Esophagus muscularis mucosa (tissue), 4 donors: Measurements from ENCODE around the gene DDX39B. TPM values are rescaled to one million over a fixed set of nuclear protein-coding genes. Genes with fewer than 3 reads are reported as not detected.
"Not testable (repeated sequence)": the region's sequence is repeated elsewhere in the genome, so short reads cannot be mapped to it uniquely, and the experiment has no call there.

Source experiments
- DNase-seq: peaks from one replicate; pipeline ENCODE4 v3.0.0-alpha.2; 2017; ENCODE audit errors: extremely low spot score
- H3K27ac ChIP-seq, 4 donors: fragments of 200-600 bp; sonication (generic); replicated peaks in 1 of 4; 1 replicate in 3 of 4; 2 replicates in 1 of 4; pipeline ENCODE4 v1.5.1; 2016 to 2019; ENCODE audit warnings: mild to moderate bottlenecking in 1 of 4
- H3K27me3 ChIP-seq, 4 donors: fragments of 200-600 bp; sonication (generic); one replicate each; pipeline versions ENCODE4 v1.5.1 to v1.6.0; 2016 to 2019
- H3K36me3 ChIP-seq, 4 donors: fragments of 200-600 bp; sonication (generic); one replicate each; pipeline ENCODE4 v1.5.1; 2016 to 2019
- H3K4me1 ChIP-seq, 4 donors: fragments of 200-600 bp; sonication (generic); one replicate each; pipeline ENCODE4 v1.5.1; 2016 to 2019
- H3K4me3 ChIP-seq, 4 donors: fragments of 200-600 bp; sonication (generic); 1 replicate in 2 of 4; 2 replicates in 2 of 4; pipeline ENCODE4 v1.5.1; 2016 to 2019; ENCODE audit warnings: mild to moderate bottlenecking in 4 of 4, moderate library complexity in 1 of 4
- H3K9me3 ChIP-seq, 4 donors: fragments of 200-600 bp; sonication (generic); 1 replicate in 3 of 4; 2 replicates in 1 of 4; pipeline ENCODE4 v1.5.1; 2016 to 2019
- CTCF ChIP-seq, 3 experiments: fragments of 200-600 bp in 2 of 3; fragments of 450-650 bp in 1 of 3; sonication (generic) in 2 of 3; IDR thresholded peaks; one replicate each; pipeline ENCODE4 v1.5.1; 2017 to 2019; ENCODE audit warnings: antibody characterized with exemption in 3 of 3, mild to moderate bottlenecking in 2 of 3, moderate library complexity in 1 of 3
- EP300 ChIP-seq: sonication (generic); formaldehyde crosslinking; IDR thresholded peaks from one replicate; pipeline ENCODE4 v1.6.1; 2017; ENCODE audit warnings: antibody characterized with exemption
- POLR2A ChIP-seq: fragments of 450-650 bp; IDR thresholded peaks from one replicate; pipeline ENCODE4 v1.6.1; 2017; ENCODE audit warnings: antibody characterized with exemption, moderate library complexity, mild to moderate bottlenecking, low read depth
- POLR2AphosphoS5 ChIP-seq, 2 donors: sonication (generic); formaldehyde crosslinking; IDR thresholded peaks; one replicate each; pipeline ENCODE4 v1.6.1; 2017; ENCODE audit warnings: antibody characterized with exemption in 2 of 2
- WGBS: methylation state at CpG from one replicate; pipeline ENCODE4 v1.1.5; 2018; 5-methylcytosine and 5-hydroxymethylcytosine counted together
- intact Hi-C: fragments of 100-400 bp; cut with DNase I; formaldehyde crosslinking; loops from one replicate; pipeline ENCODE4 v1.15.1; 2023
- total RNA-seq, 4 donors: library from RNA; depleted of rRNA; stranded (reverse); fragments of >200 nt; gene quantifications; one replicate each; pipeline versions ENCODE4 v1.1.0 to v1.2.1, GENCODE V29; 2016

The DDX39B gene
- total RNA-seq, 4 donors from 2014 or later = 186 to 257 (median 213) TPM

GRCh38 chr6:31490115-31490873 lies 51.5 kb downstream of the DDX39B start:
- Histone ChIP-seq H3K27me3 (peaks cover 0 to 38% (median 12%) of the 10 kb centered on the region in 4 donors), H3K36me3 (no peaks in the 10 kb centered on the region), H3K9me3 (no peaks in the 10 kb centered on the region), H3K4me3 (no peak overlapping the region), H3K4me1 (peaks cover 3 to 28% (median 17%) of the 10 kb centered on the region in 4 donors), H3K27ac (no peak overlapping the region)
- intact Hi-C loops = loop anchor here (5.0 kb wide), 1 partner anchor 107 kb away; no protein-coding TSS in a partner anchor
- 55% methylated on average over 16 of the region's 16 CpGs for WGBS
- no peak for DNase-seq
- TF ChIP-seq POLR2A (no peak), CTCF (IDR thresholded peaks at IDR 0.05) (no peak), EP300 (no peak), POLR2AphosphoS5 (IDR thresholded peaks at IDR 0.05) (no peak)

GRCh38 chr6:31489086-31489485 lies 52.7 kb downstream of the DDX39B start:
- Histone ChIP-seq H3K4me3 (no peak overlapping the region), H3K27ac (no peak overlapping the region), H3K36me3 (no peaks in the 10 kb centered on the region), H3K9me3 (no peaks in the 10 kb centered on the region), H3K4me1 (peaks cover 0 to 16% (median 9%) of the 10 kb centered on the region in 4 donors), H3K27me3 (peaks cover 0 to 29% (median 8%) of the 10 kb centered on the region in 4 donors)
- no peak for DNase-seq
- intact Hi-C loops = no loop called here
- TF ChIP-seq EP300 = no peak
- TF ChIP-seq CTCF (IDR thresholded peaks at IDR 0.05) = no peak
- no peak for TF ChIP-seq POLR2AphosphoS5 (IDR thresholded peaks at IDR 0.05)
- TF ChIP-seq POLR2A = no peak
- 78% methylated on average over 4 of the region's 4 CpGs for WGBS

GRCh38 chr6:31487674-31488073 lies 54.1 kb downstream of the DDX39B start:
- H3K9me3 ChIP-seq, H3K4me3 ChIP-seq, DNase-seq, intact Hi-C loops, H3K27ac ChIP-seq, H3K4me1 ChIP-seq, H3K36me3 ChIP-seq: not testable (repeated sequence)
- peaks cover 0 to 19% (median 3%) of the 10 kb centered on the region in 4 donors for H3K27me3 ChIP-seq
- 75% methylated on average over 6 of the region's 6 CpGs for WGBS

GRCh38 chr6:31486065-31486837 lies 55.6 kb downstream of the DDX39B start:
- H3K4me3 ChIP-seq, H3K4me1 ChIP-seq, H3K36me3 ChIP-seq, intact Hi-C loops, DNase-seq, H3K27ac ChIP-seq, H3K9me3 ChIP-seq: not testable (repeated sequence)
- no CpG with 5 or more reads among the region's 9 CpGs for WGBS
- H3K27me3 ChIP-seq = peaks cover 0 to 12% (median 0%) of the 10 kb centered on the region in 4 donors

GRCh38 chr6:31485055-31485454 lies 56.7 kb downstream of the DDX39B start:
- WGBS = 83% methylated on average over 1 of the region's 1 CpG
- TF ChIP-seq EP300 (no peak), POLR2AphosphoS5 (IDR thresholded peaks at IDR 0.05) (no peak), CTCF (IDR thresholded peaks at IDR 0.05) (no peak), POLR2A (no peak)
- Histone ChIP-seq H3K36me3 (no peaks in the 10 kb centered on the region), H3K27me3 (peaks cover 0 to 12% (median 0%) of the 10 kb centered on the region in 4 donors), H3K4me3 (no peak overlapping the region), H3K27ac (no peak overlapping the region), H3K9me3 (no peaks in the 10 kb centered on the region), H3K4me1 (no peaks in the 10 kb centered on the region)
- intact Hi-C loops = no loop called here
- no peak for DNase-seq
